GM19468 (cell line): ENCODE data around the gene SLITRK4.

Experiments used
- ATAC-seq: cut with Tn5 transposase; IDR thresholded peaks from one replicate; pipeline ENCODE4 v1.9.1; 2021; ENCODE audit warnings: mild to moderate bottlenecking, moderate library complexity, moderate number of reproducible peaks; ENCODE audit not compliant: unreplicated experiment; ENCODE audit errors: extremely low read depth

Gene SLITRK4, protein sequence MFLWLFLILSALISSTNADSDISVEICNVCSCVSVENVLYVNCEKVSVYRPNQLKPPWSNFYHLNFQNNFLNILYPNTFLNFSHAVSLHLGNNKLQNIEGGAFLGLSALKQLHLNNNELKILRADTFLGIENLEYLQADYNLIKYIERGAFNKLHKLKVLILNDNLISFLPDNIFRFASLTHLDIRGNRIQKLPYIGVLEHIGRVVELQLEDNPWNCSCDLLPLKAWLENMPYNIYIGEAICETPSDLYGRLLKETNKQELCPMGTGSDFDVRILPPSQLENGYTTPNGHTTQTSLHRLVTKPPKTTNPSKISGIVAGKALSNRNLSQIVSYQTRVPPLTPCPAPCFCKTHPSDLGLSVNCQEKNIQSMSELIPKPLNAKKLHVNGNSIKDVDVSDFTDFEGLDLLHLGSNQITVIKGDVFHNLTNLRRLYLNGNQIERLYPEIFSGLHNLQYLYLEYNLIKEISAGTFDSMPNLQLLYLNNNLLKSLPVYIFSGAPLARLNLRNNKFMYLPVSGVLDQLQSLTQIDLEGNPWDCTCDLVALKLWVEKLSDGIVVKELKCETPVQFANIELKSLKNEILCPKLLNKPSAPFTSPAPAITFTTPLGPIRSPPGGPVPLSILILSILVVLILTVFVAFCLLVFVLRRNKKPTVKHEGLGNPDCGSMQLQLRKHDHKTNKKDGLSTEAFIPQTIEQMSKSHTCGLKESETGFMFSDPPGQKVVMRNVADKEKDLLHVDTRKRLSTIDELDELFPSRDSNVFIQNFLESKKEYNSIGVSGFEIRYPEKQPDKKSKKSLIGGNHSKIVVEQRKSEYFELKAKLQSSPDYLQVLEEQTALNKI

DNA sequence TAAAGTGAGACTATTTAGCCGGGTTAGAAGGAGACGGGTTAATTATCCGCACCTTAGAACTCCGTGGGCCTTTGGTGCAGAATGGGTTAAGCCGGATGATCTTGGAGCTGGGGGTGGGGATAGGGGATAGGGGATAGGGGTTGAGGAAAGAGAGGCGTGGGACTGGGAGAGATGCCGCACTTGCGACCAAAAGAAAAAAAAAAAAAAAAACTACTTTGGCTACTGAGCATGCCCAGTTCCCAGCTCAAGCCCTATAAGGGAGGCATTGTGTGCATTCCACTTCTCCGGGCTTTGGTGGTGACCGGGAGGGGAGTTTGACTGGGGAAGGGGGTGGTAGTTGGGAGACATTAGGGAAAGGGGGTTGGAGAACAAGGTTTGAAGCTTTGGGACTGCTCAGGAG is at the start of gene SLITRK4:
TSS of gene SLITRK4 (minus strand) at position 187 of the 400 bp plus-strand sequence. CDS start 4,993 bp downstream, outside the sequence.
- no peak for ATAC-seq

DNA sequence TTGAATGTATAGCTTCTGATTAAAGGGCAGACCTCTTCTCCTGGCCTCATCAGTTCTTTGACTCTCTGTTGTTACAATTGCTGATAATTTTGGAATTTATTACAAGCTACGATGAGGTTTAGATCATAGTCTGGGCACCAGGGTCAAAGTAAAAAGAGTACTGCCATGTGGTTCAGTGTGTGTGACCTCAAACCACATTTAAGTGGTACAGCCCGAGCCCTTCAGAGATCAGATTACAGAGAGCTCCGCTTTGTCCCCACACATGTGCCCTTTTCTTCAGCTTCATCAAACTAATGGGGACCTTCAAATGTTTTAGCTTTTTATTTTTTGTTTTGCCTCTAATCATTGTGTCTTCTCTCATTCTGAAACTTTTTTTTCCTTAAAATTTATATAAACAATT is 47.6 kb upstream of the SLITRK4 start:
- ATAC-seq, result no peak

DNA sequence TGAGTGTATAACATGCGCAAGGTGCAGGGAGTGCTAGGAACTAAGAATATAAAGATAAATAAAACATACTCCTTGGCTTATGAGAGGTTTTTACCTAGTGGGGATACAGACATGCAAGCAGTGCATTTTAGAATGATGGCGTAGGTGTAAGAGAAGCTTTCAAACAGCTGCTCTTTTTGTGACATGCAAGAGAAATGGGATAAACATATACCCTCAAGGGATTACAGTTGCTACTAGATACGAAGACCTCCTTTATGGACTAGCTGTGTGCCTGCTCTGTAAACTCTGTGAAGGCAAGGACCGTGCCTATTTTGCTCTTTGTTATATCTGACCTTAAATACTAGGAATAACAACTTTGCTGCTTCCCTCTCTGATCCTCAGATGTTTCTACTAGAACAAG is 39.0 kb upstream of the SLITRK4 start:
- no peak for ATAC-seq

DNA sequence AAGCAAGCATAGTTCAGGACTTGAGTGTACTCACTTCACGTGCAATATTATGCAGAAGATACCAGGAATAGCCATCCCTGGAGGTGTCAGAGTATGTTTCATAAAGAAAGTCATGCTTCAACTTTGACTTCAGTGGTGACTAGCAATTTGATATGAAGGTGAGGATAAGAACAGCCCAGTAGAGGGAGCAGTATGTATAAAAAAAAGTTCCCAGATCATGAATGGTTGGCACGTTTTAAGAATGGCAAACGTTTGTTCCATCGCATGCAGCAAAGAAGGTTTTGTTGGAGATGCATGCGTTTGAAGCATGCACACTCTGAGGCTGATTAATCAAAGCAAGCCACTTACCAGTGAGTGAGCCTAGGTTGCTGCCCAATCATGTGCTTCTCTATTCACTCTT is 33.5 kb upstream of the SLITRK4 start:
- ATAC-seq, result no peak

DNA sequence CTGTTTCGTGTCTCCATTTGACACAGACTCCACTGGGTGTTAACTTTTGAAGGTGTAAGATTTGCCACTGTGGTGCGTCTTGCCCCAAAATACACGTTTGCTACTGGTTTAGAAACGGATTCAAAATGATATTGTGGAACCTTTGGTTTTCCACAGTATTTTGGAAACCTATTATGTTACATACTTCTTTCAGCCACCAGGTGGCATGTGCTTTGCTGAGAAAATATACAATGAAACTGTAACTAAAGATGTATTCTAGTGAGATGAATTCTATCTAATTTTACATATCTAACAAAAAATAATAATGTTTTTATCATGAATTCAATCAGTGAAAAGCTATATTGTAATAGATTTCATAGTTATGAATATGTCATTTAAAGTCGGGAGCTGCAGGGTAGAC is 28.4 kb upstream of the SLITRK4 start:
- no peak for ATAC-seq

DNA sequence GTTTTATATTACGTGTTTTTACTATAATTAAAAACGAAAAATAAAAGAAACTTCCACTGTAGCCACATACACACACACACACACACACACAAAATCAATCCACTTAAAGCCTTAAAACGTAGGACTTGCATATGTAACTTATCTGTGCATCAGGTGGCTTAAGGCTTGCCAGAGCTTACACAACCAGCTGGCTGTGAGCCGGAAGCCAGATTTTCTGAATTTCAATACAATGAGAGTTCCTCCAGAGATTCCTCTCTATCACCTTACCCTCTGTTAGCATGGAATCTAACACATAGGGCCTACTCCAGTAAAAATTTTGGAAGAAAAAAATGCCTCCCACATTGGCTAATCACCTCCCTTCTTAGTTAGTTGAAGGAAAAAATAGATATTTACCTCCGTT is 27.9 kb upstream of the SLITRK4 start:
- ATAC-seq, result no peak

DNA sequence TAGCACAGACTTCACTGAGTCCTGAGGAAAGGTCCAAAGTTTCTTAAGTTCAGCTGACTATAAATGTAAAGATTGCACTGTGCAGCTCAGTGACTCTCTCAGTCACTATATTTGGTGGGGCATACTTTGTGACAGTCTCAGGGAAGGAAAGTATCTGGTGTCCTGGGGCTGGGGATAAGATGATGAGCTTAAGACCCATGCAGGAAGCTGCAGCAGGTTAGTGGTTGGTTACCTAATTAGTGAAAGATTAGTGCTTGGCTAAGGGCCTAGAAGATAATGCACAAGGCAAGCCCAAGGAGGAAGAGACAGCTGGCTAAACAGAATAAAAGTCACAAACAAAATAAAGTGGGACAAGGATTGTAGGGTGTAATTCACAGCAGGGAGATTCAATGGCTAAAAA is 25.4 kb upstream of the SLITRK4 start:
- ATAC-seq, result no peak

DNA sequence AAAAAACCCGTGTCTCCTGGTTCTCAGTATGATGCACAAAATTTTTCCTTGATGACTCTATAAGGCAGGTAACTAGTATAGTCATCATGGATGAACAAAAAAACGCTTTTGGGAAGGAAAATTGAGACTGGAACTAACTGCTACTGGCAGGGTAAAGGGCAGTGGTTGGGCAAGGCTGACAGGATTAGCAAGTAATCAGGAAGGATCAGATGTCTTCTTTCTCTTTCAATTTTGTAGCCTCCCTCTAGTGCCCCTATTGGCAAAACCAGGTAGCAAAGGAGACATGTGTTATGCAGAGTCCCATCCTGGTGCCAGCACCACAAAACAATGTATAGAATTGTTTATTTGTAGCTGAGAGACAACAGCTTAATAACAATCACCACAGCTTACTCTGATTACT is 12.8 kb upstream of the SLITRK4 start:
- no peak for ATAC-seq

DNA sequence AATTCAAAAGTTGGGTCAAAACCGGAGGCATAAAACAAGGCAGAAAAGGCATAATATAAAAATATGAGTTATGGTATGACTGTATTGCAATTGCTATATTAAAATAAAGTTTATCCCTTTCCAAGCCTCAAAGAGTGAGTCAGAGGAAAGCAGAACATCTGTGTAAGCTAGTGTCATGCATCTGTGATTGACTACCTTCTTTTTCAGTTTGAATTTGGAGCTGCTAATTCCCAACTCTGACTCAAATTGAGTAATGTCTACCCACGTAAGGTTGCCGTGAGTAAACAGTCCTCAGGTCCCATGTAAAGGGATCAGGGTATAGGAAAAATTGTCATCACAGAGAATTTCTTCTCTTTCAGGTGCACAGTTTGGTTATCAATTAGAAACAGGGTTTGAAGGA is 6.5 kb upstream of the SLITRK4 start:
- no peak for ATAC-seq

DNA sequence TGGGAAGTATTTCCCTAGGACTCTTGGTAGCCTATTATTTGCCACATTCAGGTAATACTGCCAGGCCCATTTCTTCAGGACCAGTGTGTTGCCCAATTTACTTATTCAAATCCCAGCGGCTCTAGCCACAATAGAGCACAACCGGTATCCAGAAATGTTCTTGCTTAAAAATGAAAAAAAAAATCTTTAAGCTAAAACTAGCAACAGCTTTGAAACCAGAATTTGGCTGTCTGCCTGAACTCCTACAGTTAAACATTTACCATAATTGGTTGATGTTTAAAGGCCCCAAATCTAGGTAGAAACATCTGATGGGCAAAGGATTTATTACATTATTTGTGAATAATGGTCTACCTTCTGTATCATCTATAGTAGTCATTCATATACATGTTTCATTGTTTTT is 930 bp upstream of the SLITRK4 start:
- no peak for ATAC-seq

DNA sequence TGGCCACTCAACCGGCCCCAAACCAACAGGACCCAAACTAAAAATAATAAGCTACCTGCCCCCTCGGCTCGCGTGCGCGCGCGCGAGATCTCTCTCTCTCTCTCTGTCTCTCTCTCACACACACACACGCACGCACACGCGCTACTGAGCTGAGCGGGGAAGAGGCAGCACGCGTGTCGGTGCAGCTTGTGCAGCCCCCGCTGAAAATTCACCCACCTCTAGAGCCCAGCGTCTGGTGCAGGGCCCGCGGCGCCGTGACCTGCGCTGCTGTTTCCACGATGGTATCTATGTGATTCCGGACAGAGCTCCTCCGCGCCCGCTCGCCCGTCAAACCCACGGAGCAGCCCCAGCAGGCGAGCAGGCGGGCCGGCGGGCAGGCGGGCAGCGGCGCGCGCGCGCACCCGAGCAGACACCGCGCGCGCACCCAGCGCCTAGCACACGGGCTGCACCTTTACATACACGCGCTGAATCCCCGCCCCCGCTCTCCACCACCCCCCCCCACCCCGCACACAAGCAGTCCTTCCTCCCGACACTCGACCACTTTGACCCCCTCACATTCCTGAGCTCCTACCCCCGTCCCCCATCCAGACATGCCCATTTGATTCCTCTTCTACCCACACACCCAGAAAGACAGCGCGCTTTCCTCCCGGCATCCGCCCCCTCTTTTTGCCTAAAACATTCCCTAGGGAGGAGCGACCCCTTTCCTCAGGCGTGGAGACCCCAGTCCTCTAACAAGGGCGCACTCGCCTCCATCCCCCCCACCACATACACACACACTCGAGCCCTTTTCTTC is 1.0 kb downstream of the SLITRK4 start:
- no peak for ATAC-seq

DNA sequence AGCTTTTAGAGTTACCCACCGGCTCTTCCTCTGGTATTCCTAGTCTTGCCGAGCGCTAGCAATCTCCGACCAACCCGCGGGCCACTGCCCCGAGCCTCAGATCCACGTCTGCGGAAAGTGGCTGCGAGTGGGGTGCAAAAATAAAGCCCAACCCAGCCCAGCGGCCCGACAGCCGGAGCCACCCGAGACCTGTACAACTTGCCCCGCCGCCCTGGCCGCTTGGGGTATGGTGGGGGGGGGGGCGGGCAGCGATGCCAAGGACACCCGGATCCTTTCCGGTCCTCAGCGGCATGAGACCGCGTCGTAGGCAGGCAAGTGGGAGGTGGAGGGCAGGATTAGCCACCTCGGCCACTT is 1.6 kb downstream of the SLITRK4 start:
- ATAC-seq, result no peak

DNA sequence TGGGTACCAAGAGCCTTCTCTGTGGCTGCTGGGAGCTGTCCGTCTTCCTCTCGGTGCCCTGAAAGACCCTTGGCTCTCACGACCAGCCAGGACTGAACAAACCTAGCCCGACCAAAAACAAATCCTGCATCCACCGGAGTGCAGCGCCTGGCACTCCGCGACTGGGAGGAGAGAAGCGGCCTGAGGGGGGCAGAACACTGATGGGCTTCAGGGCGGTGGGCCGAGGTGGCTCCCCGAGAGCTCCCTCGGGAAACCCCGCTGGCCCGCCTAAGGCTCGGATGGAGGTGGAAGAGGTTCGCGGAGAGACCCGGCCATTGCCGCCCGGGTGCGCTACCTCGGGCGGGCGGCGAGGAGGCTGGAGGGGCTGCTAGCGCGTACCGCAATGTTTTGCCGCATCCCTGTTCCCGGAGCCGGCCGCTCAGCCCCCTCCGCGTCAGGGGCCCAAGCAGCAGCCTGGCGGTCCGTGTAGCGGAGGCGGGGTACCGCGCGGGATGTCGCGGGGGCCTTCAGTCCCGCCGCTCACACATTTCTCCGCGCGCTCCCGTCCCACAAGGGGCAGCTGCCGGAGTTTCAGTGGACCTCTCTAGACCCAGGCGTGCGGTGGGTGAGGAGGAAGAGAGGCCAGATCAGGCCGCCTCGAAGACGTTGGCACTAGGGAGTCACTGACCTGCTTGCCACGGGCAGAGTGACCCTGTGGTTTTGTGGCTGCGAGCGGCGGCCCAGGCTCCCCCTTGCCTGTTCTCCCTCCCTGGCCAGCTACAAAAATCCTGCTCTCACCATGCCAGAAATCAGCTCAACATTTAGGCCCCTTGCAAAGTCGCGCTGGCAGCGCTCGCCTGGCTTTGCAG is 2.2 kb downstream of the SLITRK4 start:
- ATAC-seq, result no peak

DNA sequence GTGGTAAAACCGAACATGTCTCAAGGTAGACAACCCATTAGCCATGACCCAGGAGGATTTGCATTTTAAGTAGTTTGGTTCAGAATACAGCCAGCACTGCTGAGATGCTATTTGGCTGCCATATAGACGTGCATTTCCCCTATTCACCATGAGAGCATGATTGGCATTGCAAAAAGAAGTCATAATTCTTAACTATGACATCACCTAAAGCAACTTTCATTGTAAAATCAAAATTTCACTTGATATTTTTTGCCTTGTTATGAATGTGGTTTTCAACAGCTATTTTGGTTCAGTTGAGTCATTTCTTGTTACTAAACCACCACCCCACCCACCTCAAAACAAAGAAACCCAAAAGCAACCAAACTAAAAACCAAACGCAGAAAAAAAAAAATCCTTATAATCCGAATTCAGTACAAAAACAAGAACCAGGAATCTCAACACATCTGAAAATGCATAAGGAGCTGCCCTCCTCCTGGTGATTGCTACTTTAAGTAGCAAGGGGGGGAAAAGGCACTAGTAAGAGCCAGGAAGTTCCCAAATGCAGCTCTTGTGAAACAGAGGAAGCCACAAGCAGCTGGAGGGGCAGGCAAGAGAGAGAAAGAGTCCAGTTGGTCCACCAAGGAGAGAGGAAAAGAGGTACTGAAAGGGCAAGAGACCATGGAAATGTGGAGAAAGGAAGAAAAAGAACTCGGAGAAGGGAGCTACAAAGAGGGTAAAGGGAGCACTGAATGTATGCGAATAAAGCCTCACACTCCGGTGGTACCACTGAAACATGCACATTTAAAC is 3.1 kb downstream of the SLITRK4 start:
- ATAC-seq, result no peak

DNA sequence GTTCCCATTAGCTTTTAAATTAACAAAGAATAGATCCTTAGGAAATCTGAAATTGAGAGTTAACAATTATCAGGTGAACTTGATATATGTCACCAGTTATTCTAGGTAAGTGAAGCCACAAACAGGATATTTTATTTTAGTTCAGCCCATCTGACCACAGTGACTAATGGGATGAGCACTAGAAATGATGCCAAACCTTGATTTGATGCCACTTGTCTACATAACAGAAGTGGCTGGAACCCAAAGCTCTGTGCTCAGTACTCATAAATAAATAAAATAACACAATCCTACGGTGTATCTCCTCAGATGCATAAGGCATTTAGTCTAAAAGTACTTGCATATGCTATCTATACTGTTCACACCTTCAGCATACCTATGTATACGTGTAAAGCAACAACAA is 12.2 kb downstream of the SLITRK4 start:
- no peak for ATAC-seq

DNA sequence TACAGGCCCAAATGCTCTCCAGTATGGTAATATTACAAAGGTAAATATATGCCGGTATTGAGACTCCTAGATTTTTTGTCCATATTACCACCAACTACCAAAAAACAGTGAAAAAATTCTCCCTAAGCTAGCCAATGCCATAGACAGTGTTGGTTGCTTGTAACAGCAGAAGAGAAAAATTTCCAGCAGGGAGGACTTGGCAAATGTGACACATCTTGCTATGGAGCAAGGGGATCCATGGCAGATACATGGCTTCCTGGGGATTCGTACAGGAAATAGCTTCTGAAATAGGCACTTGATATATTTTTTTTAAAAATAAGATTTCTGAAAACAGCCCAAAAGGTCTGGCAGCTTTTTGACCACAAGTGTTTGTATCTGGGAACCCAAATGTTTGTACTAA is 14.6 kb downstream of the SLITRK4 start:
- no peak for ATAC-seq

DNA sequence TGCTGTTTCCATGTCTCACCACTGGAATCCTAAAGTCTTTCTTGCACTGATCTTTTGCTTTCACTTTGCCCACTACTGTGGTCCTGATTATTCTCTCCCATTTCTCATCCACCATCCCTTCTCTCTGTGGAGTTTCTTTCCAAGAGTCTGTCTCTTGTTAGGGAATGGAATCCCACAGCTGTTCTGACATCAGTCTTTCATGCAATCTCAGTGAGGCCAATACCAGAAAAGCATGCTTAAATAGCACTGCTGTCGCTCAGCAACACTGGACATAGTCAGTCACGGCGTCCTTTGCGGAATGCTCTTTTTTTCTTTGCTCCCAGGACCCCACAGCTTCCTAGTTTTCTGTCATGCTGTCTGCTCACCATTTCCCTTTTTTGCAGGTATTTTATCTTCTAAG is 20.1 kb downstream of the SLITRK4 start:
- no peak for ATAC-seq

DNA sequence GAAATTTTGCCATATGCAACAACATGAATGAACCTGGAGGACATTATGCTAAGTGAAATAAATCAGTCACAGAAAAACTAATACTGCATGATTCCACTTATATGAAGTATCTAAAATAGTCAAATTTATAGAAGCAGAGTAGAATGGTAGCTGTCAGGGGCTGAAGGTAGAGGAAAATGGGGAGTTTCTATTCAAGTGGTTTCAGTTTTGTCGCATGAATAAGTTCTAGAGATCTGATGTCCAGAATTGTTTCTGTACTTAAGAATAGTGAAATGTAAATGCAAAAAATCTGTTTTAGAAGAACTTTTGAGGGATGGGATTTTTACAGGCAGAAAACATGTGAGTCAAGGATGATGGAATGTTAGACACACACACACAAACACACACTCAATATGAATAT is 34.1 kb downstream of the SLITRK4 start:
- no peak for ATAC-seq

DNA sequence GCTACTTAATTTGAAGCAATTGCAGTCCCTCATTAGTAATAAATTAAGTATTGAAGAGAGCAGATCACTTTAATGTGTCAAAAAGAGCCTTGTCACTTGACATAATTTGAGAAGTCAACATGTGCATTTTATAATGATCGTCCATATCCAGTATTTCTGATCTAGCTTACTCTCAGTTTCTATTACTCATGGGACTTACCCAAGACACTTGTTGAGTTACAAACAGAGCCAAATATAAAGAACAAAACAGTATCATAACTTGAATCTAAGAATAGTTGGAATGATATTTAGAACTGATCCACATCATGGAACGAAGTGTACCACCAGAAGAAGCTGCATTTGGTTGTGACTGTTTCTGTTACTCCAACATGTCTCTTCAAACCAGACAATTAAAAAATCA is 54.7 kb downstream of the SLITRK4 start:
- ATAC-seq, result no peak
